Endometrial microvascular endothelial cells (primary cell): ENCODE measurements around the gene NLGN1. TPM values are rescaled to one million over a fixed set of nuclear protein-coding genes. Genes with fewer than 3 reads are reported as not detected.
"Not testable (repeated sequence)": the region's sequence is repeated elsewhere in the genome, so short reads cannot be mapped to it uniquely, and the experiment has no call there.

Experiments
- in situ Hi-C: cut with HindIII; loops from 2 replicates; pipeline ENCODE4 v1.10.0; 2017; ENCODE audit warnings: low sequenced_read_pairs, low pct_unique_long_range_greater_than_20kb; ENCODE audit errors: inconsistent ontology term
- total RNA-seq: library from RNA; depleted of rRNA; stranded (reverse); fragments of >200 nt; gene quantifications from one replicate; pipeline ENCODE4 v1.2.3, GENCODE V29; 2015; ENCODE audit errors: inconsistent ontology term

The NLGN1 gene
- total RNA-seq, 1 donor from 2014 or later = 10.3 TPM

DNA sequence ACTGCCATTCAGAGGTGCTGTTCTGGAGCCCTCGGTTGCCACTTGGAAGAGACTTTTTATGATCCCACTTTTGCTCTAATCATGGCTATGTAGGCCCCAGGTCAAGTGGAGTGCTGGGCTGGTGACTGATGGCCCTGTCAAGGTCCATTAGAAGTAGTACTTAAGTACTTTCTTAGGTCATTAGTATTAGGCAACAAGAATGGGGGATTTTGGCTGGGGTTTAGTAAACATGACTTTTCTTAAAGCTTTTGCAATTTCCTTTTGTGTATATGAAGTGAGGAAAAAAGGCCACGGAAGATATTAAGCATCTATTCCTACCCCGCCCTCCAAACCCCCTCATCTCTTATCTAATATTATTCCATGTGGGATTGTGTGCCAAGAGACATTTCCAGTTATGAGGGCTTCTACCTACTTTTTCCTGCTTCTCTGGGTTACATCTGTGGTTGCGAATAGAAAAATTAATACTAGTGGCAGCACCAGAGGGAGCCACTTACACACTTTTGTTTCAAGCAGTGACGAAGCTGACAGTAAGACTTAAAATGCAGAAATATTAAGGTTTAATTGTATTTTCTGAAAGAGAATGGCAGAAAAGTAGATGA lies 13.9 kb downstream of the NLGN1 start:
- in situ Hi-C loops = no loop called here

DNA sequence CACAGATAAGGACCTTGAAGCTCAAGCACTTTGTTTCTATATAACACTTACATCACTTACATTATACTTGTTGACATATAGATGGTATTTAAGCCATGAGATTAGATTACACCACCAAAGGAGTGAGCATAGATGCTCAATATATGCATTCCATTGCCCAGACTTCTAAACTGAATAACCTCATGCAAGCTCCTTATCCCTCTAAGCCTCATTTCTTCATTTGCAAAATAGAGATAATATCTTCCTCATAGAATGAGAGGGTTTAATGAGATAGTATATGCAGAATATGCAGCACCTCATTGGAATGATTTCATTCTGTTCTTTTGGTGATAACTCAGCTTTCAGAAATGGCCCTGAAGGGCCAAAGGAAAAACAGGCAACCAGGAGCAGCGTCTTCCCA lies 18.5 kb downstream of the NLGN1 start:
- in situ Hi-C loops = no loop called here

DNA sequence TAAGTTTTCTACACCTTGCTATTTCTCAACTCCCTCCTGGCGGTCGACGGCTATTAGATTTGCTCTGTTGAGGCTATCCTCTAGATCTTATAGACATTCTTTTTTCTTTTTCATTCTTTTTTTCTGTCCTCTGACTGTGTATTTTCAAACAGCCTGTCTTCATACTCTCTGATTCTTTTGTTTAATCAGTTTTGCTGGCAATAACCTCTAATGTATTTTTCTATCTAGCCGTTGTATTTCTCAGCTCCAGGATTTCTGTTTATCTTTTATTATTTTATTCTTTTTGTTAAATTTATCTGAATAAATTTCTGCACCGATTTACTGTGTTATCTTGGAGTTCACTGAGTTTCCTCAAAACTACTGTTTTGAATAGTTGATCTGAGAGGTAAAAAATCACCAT lies 31.5 kb downstream of the NLGN1 start:
- in situ Hi-C loops = no loop called here

DNA sequence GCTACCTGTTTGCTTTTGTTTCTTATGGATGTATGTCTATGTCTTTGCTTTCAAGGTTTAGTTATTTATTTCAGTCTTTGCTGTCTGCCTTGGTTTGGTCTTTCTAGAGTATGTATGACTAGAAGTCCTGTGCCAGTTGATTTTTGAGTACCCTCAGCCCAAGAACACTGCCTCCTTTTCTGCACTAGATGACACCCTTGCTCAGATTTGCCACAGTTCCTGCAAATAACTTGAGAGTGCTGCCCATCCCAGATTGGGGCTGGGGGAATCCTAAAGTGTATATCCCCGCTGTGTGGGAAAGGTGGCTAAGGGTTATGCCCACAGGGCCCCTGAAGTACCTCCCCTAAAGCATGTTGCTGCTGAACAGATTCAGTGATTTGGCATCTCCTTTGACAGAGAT lies 32.0 kb downstream of the NLGN1 start:
- in situ Hi-C loops = no loop called here

DNA sequence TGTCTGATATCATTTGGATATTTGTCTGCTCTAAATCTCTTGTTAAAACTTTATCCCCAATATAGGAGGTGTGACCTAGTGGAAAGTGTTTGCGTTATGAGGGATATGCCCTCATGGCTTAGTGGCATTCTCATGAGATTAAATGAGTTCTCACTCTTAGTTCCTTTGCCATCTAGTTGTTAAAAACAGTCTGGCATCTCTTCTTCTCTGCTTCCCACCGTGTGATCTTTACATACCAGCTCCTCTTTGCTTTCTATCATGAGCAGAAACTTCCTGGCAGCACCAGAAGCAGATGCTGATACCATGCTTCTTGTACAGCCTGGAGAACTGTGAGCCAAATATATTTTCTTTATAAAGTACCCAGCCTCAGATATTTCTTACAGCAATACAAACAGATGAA lies 33.0 kb downstream of the NLGN1 start:
- in situ Hi-C loops = no loop called here

DNA sequence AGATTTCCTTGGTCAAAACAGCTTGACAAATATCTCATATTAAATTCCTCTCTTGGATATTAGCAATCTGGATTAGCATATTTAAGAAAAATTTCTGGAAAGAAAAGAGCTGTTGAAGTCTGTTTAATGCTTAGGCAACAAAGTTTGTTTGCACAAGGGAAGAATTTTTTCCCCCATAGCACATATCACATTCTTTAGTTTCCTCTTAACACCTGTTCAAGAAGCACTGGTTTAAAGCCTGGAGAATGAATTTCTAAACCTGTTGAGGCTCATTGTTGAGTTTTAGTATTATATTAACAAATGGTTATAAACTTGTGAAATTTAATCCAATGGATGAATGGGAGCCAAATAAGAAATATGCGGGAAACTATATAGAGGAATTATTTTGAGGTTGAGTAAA lies 41.5 kb downstream of the NLGN1 start:
- in situ Hi-C loops = no loop called here

DNA sequence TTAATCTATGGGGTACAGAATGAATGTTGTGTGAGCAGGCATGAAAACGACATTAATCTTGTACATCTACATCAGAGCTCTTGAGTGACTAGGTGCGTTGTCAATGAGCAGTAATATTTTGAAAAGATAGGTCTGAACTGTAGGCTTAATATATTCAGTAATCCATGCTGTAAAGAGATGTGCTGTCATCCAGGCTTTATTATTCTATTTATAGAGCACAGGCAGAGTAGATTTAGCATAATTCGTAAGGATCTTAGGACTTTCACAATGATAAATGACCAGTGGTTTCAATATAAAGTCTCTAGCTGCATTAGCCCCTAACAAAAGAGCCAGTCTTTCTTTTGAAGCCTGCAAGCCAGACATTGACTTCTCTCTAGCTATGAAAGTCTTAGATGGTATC lies 43.0 kb downstream of the NLGN1 start:
- in situ Hi-C loops = no loop called here

DNA sequence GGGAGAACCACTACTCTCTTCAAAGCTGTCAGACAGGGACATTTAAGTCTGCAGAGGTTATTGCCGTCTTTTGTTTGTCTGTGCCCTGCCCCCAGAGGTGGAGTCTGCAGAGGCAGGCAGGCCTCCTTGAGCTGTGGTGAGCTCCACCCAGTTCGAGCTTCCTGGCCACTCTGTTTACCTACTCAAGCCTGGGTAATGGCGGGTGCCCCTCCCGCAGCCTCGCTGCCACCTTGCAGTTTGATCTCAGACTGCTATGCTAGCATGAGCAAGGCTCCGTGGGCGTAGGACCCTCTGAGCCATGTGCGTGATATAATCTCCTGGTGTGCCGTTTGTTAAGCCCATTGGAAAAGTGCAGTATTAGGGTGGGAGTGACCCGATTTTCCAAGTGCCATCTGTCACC lies 54.0 kb downstream of the NLGN1 start:
- in situ Hi-C loops = not testable (repeated sequence)

DNA sequence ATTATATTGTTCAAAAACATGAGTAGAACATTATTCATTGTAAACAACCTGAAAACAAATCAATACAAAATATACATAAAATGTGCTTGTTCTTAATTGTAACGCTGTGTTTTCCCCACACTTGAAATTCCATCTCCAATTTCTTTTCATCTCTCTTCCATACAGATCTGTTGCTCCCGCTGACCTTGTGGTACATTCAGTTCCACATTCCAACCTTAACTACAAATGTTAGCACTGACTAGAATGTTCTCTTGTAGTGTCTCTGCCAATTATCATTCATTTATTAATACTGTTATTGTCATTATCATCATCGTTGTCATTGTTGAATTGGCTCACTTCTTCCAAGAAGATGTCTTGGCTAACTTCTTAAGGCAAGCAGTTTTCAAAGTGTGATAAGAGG lies 65.7 kb downstream of the NLGN1 start:
- in situ Hi-C loops = no loop called here

DNA sequence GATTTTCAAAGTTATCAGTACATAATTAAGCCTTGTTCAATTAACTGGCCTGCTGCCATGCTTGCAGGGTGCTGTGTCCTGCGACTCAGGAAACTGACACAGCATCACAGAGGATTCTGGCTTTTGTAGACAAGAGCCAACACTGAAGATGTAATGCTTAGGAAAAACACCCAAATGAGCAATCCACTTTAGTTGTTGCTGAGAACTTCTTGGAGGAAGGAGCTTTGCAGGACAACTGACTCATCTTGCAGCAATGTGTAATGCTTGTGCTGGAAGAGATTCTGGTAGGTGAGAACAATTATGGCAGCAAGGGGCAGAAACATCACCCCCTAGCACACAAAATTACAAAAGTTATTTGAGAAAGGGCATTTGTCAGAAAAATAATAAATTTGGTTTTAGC lies 67.6 kb downstream of the NLGN1 start:
- in situ Hi-C loops = no loop called here

DNA sequence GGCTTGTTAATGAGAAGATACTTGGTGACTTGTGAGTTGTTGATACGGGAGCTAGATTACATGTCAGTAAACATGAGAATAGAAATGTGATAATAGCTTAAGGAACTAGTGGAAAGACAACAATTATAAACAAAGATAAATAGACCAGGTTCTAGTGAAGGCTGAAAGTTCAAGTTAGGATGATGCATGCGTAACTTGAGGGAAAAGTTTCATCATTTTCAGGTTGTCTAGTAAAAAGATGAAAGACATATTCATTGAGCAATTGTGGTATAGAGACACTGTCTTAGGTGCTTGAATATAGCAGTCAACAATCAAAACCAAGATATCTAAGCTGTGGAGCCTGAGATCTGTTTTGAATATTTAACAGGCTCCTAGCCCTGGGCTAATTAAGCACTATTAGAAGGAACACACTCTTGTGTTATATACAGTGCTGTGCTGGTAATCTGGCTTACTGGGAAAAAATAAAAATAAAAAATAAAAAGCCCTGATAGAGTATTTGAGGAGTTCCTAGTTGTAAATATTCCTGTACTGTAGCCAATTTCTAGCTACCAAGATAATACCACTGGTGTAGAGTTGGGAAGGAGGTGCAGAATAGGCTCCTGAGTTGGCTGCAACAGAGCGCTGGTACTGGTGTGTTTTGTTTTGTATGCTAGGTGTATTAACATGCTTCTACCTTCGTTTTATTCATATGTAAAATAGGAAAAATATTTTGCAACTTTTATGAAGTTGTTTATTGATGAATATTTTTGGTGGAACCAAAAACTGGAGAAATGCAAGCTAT lies 68.5 kb downstream of the NLGN1 start:
- in situ Hi-C loops = no loop called here

DNA sequence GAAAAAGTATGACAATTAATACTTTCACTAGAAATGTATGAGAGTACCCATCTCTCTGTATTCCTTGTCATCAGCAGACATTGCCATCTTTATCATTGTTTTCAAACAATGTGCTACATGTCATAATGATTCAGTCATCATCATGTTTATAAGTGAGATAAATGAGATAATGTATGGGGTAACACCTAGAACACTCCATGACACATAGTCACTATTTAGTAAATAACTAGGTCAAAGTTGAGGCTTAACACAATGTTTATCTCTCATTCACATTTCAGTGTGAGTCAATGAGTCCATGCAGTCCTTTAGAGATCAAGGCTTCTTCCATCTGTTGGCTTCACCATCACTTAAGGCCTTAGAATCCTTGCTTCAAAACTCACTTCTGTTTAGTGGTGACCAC lies 70.0 kb downstream of the NLGN1 start:
- in situ Hi-C loops = no loop called here

DNA sequence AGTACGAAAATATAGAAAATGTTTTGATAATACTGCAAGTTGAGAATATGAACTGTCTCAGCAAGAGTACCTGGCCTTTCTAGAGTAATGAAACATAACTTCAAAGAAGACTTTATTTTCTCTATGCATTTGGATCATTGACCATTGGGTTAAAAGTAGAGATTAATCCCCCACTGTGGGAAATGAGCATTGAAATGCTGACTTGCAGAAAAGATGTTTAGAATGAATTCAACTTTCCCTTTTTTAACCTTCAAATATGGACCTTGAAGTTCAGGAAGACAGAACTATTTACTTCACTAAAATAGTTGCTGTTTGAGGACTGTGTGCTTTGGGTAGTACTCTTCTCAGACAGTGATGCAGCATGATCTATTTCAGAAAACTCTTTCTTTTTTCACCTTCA lies 75.7 kb downstream of the NLGN1 start:
- in situ Hi-C loops = no loop called here

DNA sequence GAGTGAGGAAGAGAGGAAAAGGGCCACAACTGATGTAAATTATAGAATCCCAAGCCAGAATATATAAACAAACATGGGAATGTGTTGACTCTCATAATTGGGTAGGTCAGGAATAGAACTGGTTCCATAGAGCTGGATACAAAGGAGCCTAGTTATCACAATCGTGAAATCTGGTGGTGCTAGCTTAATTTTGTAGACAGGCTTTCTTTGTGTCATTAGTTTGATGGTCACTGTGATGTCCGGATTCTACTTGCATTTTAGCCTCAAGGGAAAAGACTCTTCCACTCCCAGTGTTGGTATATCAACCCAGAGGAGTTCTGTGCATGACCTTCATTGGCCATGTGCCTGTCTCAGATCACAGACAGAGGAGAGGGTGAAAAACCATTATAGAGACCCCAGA lies 81.8 kb downstream of the NLGN1 start:
- in situ Hi-C loops = no loop called here

DNA sequence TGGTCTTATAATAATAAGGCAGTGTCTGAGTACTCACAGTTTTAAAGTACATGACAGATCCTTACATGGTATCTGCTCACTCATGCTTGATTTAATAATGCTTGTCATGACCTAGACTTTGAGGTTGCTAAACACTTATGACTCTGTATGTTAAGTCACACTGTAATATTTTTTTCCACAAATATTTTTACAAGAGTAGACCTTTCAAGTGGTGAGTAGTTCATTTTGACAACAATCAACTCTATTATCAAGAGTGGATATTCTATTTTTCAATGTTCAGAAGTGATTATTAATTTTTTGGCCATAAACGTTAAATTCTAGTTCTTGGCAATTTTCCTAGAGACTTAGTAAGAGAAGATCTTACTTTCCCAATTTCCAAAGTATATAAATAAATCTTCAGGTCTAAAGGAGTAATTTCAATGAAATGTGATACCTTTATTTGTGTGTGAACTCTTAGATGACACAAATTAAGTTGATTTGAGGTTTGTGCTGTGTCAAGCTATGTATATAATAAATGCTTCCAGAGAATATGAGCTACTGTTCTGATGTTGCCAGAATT lies 104.5 kb downstream of the NLGN1 start:
- in situ Hi-C loops = no loop called here

DNA sequence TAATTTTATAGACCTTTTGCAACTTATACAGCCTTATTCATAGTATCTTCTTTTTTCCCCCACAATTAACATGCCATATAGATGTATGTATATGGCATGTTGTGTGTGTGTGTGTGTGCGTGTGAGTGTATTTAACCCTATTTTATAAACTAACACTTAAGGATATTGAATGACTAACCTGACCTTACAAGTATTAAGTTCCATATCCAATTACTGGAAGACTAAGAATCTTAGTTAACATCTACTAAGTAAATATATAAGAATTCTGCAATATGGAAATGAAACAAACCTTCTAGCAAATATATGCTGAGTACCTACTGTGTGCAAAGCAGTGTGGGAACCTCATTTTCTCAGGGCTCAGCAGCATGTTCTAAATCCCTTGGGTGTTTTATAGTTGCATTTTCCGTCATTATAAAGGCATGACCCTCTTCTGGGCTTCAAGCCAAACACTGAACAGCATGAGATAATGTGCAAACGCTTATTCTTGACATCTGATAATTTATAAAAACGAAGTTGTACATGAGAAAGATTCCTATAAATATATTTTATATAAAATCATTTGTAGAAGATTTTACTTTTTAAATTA lies 105.5 kb downstream of the NLGN1 start:
- in situ Hi-C loops = no loop called here

DNA sequence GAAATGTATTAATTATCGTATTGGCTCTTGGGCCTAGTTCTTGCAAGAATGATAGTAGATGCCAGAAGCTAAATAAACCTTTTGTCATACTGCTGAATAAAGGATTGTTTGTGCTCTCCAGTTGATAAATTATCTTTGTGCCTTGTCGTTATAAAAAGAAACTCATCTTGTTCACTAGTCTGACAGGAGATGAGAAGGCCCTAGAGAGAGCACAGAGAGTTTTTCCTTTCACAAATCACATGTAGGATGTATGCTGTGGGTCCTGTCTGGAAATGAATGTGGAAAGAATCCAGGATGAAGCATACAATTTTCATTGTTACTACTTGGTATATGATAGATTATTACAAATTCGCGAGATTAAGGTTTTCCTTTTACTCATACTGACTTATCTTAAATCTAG lies 113.0 kb downstream of the NLGN1 start:
- in situ Hi-C loops = no loop called here

DNA sequence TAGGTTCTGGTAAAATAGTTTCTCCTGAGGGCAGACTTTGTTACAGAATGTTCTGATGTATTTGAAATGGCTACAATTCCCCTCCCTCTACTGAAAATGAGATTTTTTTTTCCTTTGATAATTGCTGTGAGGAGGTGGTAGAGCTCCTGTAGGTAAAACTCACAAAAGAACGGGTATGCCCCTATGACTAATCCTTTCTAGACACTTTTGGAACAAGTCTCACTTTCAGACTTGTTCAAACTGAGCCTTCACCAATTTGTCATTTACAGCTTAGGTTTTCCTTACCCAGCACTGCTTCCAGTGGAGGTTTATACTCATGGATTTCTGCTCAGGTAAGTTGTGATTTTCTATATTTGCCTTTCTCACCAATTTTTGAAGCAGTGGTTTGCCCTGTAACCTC lies 115.6 kb downstream of the NLGN1 start:
- in situ Hi-C loops = no loop called here

DNA sequence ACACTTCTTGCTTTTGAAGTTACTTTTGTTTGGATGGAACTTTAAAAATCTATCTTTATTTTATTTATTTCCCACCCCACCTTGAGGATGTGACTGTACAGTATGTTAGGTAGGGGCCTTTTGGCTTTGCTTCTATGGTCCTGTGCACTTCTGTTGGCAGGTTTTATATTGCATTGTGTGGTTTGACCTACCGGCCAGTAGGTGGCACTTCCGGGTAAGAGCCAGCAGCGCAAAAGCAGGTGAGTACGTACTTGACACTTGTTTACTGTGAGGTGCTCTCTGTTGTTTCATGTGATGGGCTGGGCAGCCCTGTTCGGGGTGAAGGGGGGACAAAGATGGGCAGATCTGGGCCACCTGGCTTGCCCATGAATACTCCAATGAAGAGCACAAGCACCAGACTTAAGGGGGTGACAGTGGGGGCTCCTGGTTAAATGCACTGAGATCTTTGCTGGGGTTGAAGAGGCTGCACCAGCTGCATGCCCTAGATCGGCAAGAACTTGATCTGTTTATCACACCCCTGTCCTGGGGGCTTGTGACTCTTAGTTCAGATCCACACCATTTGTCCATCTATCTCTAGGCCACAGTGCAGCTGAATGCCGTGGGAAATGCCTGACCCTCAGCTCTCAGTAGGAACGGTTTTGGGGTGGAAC lies 131.6 kb downstream of the NLGN1 start:
- in situ Hi-C loops = no loop called here

DNA sequence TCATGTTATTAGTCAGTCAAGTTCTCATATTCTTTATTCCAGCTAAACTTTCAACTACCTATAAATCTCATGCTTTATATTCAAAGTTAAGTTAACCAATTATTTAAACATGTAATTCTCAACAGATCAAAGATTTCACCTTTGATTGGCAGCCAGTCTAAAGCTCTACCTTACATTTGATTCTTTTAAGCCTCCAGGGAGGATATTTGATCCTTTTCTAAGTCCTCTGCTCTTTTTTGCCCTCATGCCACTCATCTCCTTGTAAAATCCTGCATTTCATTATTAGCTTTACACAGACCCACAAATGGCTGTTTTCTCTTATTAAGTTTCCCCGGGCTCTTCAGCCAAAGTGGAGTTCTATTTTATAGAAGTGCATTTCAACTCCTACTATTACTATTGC lies 134.1 kb downstream of the NLGN1 start:
- in situ Hi-C loops = no loop called here
